H1 (cell line): ENCODE measurements around the gene CKAP4. TPM values are rescaled to one million over a fixed set of nuclear protein-coding genes. Genes with fewer than 3 reads are reported as not detected.

Experiments used
- RBBP5 ChIP-seq: IDR thresholded peaks from 2 replicates; pipeline ENCODE4 v1.7.1; 2012; ENCODE audit warnings: low read depth, mild to moderate bottlenecking, inconsistent platforms, low read length, moderate library complexity, borderline replicate concordance
- TBP ChIP-seq: IDR thresholded peaks from 2 replicates; pipeline ENCODE4 v1.6.1; 2011; ENCODE audit warnings: low read depth, low read length, improper control_type of control experiment
- YY1 ChIP-seq: IDR thresholded peaks from 2 replicates; pipeline ENCODE4 v1.6.1; 2011; ENCODE audit warnings: low read depth, mild to moderate bottlenecking, low read length
- polyA plus RNA-seq, 7 experiments: library from polyadenylated mRNA; depleted of rRNA in 3 of 7; stranded (reverse) in 5 of 7; unstranded in 2 of 7; fragments of >200 nt in 5 of 7; fragments of 200-250 nt in 2 of 7; gene quantifications; 1 replicate in 5 of 7; 2 replicates in 1 of 7; 4 replicates in 1 of 7; pipeline versions ENCODE4 v1.2.1 to v1.2.3, GENCODE V29; 2011 to 2013; ENCODE audit warnings: missing spikeins in 2 of 7, mixed read lengths in 2 of 7
- total RNA-seq: library from RNA; stranded (reverse); fragmentation: NEBNext Ultra II Directional; extraction: Animal tissue kit (Norgen Biotek cat#: 25700); gene quantifications from 2 replicates; pipeline ENCODE4 v1.2.1, GENCODE V29; 2021

Gene CKAP4
- total and polyA plus RNA-seq, 2 of the 8 experiments (the other 6 are each of a cell fraction or from before 2014, with no cell fraction given) = 35.8 to 80.7 TPM

DNA sequence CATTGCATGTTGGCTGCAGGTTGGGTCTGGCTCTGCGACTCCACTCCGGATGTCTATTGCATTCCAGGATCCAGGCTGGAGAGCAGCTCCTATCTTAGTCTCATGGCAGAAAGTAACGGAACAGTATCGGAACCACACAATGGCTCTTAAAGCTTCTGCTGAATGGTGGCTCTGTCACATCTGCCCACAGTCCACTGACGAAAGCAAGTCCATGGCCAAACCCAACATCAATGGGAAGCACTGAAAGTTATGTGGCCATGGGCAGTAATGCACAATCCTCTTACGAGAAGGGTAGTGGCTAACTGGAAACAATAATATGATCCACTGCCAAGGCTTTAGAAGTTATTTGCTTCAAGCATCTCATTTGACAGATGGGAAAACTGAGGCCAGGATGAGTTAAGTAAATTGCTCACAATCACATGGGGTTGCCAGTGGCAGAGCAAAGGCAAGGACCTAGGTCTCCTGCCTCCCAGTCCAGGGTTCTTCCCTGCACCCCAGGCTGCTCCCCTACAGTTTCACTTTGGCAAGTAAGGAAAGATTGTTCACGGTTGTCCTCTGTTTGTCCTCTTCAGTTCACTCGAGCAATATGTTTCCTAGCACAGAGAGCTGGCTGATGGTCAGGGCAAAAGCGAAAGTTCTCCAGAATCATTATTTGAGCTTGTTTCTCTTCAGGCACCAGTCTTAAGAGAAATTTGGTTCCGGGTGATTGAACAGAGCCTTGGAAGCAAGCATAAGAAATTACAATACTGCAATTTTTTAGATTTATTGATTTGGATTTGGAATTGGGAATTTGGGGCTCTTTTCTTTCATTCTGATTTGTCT lies 54.2 kb downstream of the CKAP4 start (continued):
- TF ChIP-seq RBBP5 (no peak), TBP (no peak), YY1 (no peak)
